Measurements from ENCODE around the gene PMFBP1.

The PMFBP1 gene

GRCh38 chr16:72104905-72105304, 67.0 kb downstream of the PMFBP1 start:
- Histone ChIP-seq H3K27me3 (ENCODE audit: control insufficient read depth in 1 of 2, insufficient read depth in 2 of 2, low read length in 2 of 2) (no peaks in the 10 kb centered on the region), H3K9me3 (ENCODE audit: control insufficient read depth in 2 of 2, low read length in 2 of 2) (no peaks in the 10 kb centered on the region), H3K36me3 (ENCODE audit: control insufficient read depth in 2 of 2, insufficient read depth in 2 of 2, low read length in 2 of 2) (peaks cover 95 to 96% of the 10 kb centered on the region in 2 donors), H3K9ac (ENCODE audit: low read length in 2 of 2) (no peak overlapping the region), H3K4me3 (ENCODE audit: low read length in 2 of 2) (no peak overlapping the region), H3K4me1 (ENCODE audit: control insufficient read depth, insufficient read depth, low read length) (peaks cover 3% of the 10 kb centered on the region), H3K27ac (ENCODE audit: low read length) (no peak overlapping the region)

- Histone ChIP-seq H3K4me3 (ENCODE audit: low read length in 2 of 2) (no peak overlapping the region), H3K9me3 (ENCODE audit: control insufficient read depth in 2 of 2, low read length in 2 of 2) (no peaks in the 10 kb centered on the region), H3K27ac (ENCODE audit: low read length) (no peak overlapping the region), H3K9ac (ENCODE audit: low read length in 2 of 2) (no peak overlapping the region), H3K27me3 (ENCODE audit: control insufficient read depth in 1 of 2, insufficient read depth in 2 of 2, low read length in 2 of 2) (no peaks in the 10 kb centered on the region), H3K36me3 (ENCODE audit: control insufficient read depth in 2 of 2, insufficient read depth in 2 of 2, low read length in 2 of 2) (peaks cover 93 to 97% of the 10 kb centered on the region in 2 donors), H3K4me1 (ENCODE audit: control insufficient read depth, insufficient read depth, low read length) (peaks cover 3% of the 10 kb centered on the region)
Observed at GRCh38 chr16:72101195-72101594, 70.8 kb downstream of the PMFBP1 start.

DNA sequence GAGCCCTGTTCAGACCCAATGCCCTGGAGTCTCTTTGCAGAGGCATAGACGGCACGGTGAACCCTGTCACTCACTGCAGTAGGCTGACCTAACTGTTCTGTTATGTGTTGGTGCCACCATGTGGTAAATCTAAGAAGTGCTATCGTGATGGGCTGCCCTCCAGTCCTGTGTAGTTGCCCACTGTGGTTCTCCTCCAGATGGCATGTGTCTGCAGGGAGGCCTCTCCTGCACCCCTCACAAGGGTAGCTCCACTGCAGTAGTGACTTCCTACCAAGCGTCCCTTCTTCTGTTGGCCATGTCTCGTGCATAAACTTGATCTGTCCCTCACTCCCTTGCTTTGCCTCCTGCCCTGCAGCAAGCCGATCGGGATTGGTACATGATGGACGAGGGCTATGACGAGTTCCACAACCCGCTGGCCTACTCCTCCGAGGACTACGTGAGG, 72.6 kb downstream of the PMFBP1 start:
- no peaks in the 10 kb centered on the region for H3K9me3 ChIP-seq (ENCODE audit: control insufficient read depth in 2 of 2, low read length in 2 of 2)
- H3K36me3 ChIP-seq (ENCODE audit: control insufficient read depth in 2 of 2, insufficient read depth in 2 of 2, low read length in 2 of 2), result peaks cover 78 to 82% of the 10 kb centered on the region in 2 donors
- H3K4me1 ChIP-seq (ENCODE audit: control insufficient read depth, insufficient read depth, low read length), result peaks cover 9% of the 10 kb centered on the region
- H3K27me3 ChIP-seq (ENCODE audit: control insufficient read depth in 1 of 2, insufficient read depth in 2 of 2, low read length in 2 of 2), result no peaks in the 10 kb centered on the region
- no peak overlapping the region for H3K9ac ChIP-seq (ENCODE audit: low read length in 2 of 2)
- H3K4me3 ChIP-seq (ENCODE audit: low read length in 2 of 2), result no peak overlapping the region
- H3K27ac ChIP-seq (ENCODE audit: low read length), result no peak overlapping the region

- H3K27me3 ChIP-seq (ENCODE audit: control insufficient read depth in 1 of 2, insufficient read depth in 2 of 2, low read length in 2 of 2), result no peaks in the 10 kb centered on the region
- no peak overlapping the region for H3K4me3 ChIP-seq (ENCODE audit: low read length in 2 of 2)
- no peak overlapping the region for H3K27ac ChIP-seq (ENCODE audit: low read length)
- H3K4me1 ChIP-seq (ENCODE audit: control insufficient read depth, insufficient read depth, low read length), result peaks cover 13% of the 10 kb centered on the region
- peaks cover 73 to 77% of the 10 kb centered on the region in 2 donors for H3K36me3 ChIP-seq (ENCODE audit: control insufficient read depth in 2 of 2, insufficient read depth in 2 of 2, low read length in 2 of 2)
- H3K9me3 ChIP-seq (ENCODE audit: control insufficient read depth in 2 of 2, low read length in 2 of 2), result no peaks in the 10 kb centered on the region
- H3K9ac ChIP-seq (ENCODE audit: low read length in 2 of 2), result no peak overlapping the region
Observed at GRCh38 chr16:72098936-72099335, 73.0 kb downstream of the PMFBP1 start.

DNA sequence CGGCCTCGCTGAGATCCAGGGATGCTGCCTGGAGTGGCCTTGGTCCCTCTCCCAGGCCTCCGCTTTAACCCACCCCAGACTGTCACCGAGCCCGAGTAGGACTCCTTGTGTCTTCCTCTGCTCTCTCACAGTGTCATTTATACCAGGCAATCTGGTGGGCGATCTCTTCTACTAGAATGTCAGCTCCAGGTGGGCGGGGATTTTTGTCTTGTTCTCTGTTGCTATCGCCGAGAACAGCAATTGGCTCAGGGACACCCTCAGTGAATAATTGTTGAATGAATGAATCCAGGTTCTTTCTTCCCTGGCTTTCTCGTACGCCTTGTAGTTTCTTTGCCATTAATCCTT, 77.7 kb downstream of the PMFBP1 start:
- peak overlapping the region; percentile 92 for H3K27ac ChIP-seq (ENCODE audit: low read length)
- H3K4me1 ChIP-seq (ENCODE audit: control insufficient read depth, insufficient read depth, low read length), result peaks cover 13% of the 10 kb centered on the region
- H3K9ac ChIP-seq (ENCODE audit: low read length in 2 of 2), result peak overlapping the region; percentile 88 to 99
- H3K36me3 ChIP-seq (ENCODE audit: control insufficient read depth in 2 of 2, insufficient read depth in 2 of 2, low read length in 2 of 2), result peaks cover 37 to 38% of the 10 kb centered on the region in 2 donors
- peak overlapping the region; percentile 74 to 99 for H3K4me3 ChIP-seq (ENCODE audit: low read length in 2 of 2)
- no peaks in the 10 kb centered on the region for H3K9me3 ChIP-seq (ENCODE audit: control insufficient read depth in 2 of 2, low read length in 2 of 2)
- H3K27me3 ChIP-seq (ENCODE audit: control insufficient read depth in 1 of 2, insufficient read depth in 2 of 2, low read length in 2 of 2), result no peaks in the 10 kb centered on the region

- peak within 1 kb of the TSS; percentile 92 for H3K27ac ChIP-seq (ENCODE audit: low read length)
- H3K9me3 ChIP-seq (ENCODE audit: control insufficient read depth in 2 of 2, low read length in 2 of 2), result no peaks in the 10 kb centered on the region
- peak within 1 kb of the TSS; percentile 91 to 99 for H3K4me3 ChIP-seq (ENCODE audit: low read length in 2 of 2)
- peaks cover 36 to 38% of the 10 kb centered on the region in 2 donors for H3K36me3 ChIP-seq (ENCODE audit: control insufficient read depth in 2 of 2, insufficient read depth in 2 of 2, low read length in 2 of 2)
- H3K4me1 ChIP-seq (ENCODE audit: control insufficient read depth, insufficient read depth, low read length), result peaks cover 13% of the 10 kb centered on the region
- H3K9ac ChIP-seq (ENCODE audit: low read length in 2 of 2), result peak within 1 kb of the TSS; percentile 88 to 99
- H3K27me3 ChIP-seq (ENCODE audit: control insufficient read depth in 1 of 2, insufficient read depth in 2 of 2, low read length in 2 of 2), result no peaks in the 10 kb centered on the region
Observed at GRCh38 chr16:72093448-72094265, 78.3 kb downstream of the PMFBP1 start, which contains the start of the genes DHX38 and TXNL4B. Gene DHX38, plus strand, starts transcription at chr16:72093847. Its CDS starts 2,311 bp downstream, at chr16:72096158. Gene TXNL4B, minus strand, starts transcription at chr16:72093620. Its CDS starts 2,871 bp downstream, at chr16:72090749.

DNA sequence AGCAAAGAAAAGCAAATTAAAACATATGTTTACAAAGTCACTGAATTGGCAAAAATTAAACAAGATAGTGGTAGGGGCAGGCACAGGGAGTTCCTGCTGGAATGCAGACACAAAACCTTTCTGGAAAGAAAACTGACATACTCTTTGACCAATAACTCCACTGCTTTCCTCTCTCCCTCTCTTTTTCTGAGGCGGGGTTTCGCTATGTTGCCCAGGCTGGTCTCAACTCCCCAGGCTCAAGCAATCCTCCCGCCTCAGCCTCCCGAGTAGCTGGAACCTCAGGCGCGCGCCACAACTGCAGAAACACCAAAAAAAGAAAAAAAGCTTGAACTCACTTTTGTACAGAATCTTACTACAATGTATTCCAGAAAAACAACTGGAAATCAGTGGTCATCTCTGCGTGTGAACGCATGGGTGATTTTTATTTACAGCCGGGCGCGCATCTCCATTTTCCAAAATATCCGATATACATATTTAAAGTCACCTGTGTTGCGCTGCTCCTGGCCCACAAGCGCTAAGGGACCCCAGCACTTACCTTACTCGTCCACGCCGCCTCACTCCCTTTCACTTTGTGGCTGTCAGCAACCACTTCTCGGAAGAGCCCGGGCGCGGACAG, 79.0 kb downstream of the PMFBP1 start:
- H3K9me3 ChIP-seq (ENCODE audit: control insufficient read depth in 2 of 2, low read length in 2 of 2), result no peaks in the 10 kb centered on the region
- peak overlapping the region; percentile 91 to 99 for H3K4me3 ChIP-seq (ENCODE audit: low read length in 2 of 2)
- H3K27ac ChIP-seq (ENCODE audit: low read length), result peak overlapping the region; percentile 92
- H3K36me3 ChIP-seq (ENCODE audit: control insufficient read depth in 2 of 2, insufficient read depth in 2 of 2, low read length in 2 of 2), result peaks cover 33 to 34% of the 10 kb centered on the region in 2 donors
- H3K4me1 ChIP-seq (ENCODE audit: control insufficient read depth, insufficient read depth, low read length), result peaks cover 13% of the 10 kb centered on the region
- no peaks in the 10 kb centered on the region for H3K27me3 ChIP-seq (ENCODE audit: control insufficient read depth in 1 of 2, insufficient read depth in 2 of 2, low read length in 2 of 2)
- peak overlapping the region; percentile 88 to 92 for H3K9ac ChIP-seq (ENCODE audit: low read length in 2 of 2)

GRCh38 chr16:72091217-72091616, 80.7 kb downstream of the PMFBP1 start:
- H3K9me3 ChIP-seq (ENCODE audit: control insufficient read depth in 2 of 2, low read length in 2 of 2), result no peaks in the 10 kb centered on the region
- H3K27ac ChIP-seq (ENCODE audit: low read length), result no peak overlapping the region
- no peak overlapping the region for H3K4me3 ChIP-seq (ENCODE audit: low read length in 2 of 2)
- H3K27me3 ChIP-seq (ENCODE audit: control insufficient read depth in 1 of 2, insufficient read depth in 2 of 2, low read length in 2 of 2), result no peaks in the 10 kb centered on the region
- no peak overlapping the region for H3K9ac ChIP-seq (ENCODE audit: low read length in 2 of 2)
- peaks cover 24 to 25% of the 10 kb centered on the region in 2 donors for H3K36me3 ChIP-seq (ENCODE audit: control insufficient read depth in 2 of 2, insufficient read depth in 2 of 2, low read length in 2 of 2)
- peaks cover 13% of the 10 kb centered on the region for H3K4me1 ChIP-seq (ENCODE audit: control insufficient read depth, insufficient read depth, low read length)

GRCh38 chr16:72085002-72085401, 87.0 kb downstream of the PMFBP1 start:
- Histone ChIP-seq H3K9me3 (ENCODE audit: control insufficient read depth in 2 of 2, low read length in 2 of 2) (peaks cover 0 to 4% of the 10 kb centered on the region in 2 donors), H3K4me1 (ENCODE audit: control insufficient read depth, insufficient read depth, low read length) (no peaks in the 10 kb centered on the region), H3K4me3 (ENCODE audit: low read length in 2 of 2) (no peak overlapping the region), H3K36me3 (ENCODE audit: control insufficient read depth in 2 of 2, insufficient read depth in 2 of 2, low read length in 2 of 2) (peaks cover 21 to 28% of the 10 kb centered on the region in 2 donors), H3K27me3 (ENCODE audit: control insufficient read depth in 1 of 2, insufficient read depth in 2 of 2, low read length in 2 of 2) (no peaks in the 10 kb centered on the region), H3K9ac (ENCODE audit: low read length in 2 of 2) (no peak overlapping the region), H3K27ac (ENCODE audit: low read length) (no peak overlapping the region)

DNA sequence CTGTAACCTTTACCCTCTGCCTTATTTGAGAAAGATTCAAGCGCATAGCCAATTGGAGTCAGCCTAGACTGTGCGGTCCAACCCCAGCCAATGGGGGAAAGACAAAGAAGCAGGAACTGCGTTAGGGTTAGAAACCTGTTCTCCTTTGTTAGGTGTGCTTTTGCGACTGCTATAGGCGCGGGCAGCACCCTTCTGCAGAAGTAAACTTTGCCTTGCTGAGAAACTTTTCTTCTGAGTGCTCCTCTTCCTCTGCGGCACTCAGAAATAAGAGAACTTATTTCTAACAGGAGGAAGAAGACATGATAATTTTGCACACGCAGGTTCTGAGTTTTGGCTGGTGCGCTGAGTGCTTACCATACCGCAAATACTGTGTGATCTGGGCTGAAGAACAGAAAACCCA, 87.5 kb downstream of the PMFBP1 start:
- Histone ChIP-seq H3K36me3 (ENCODE audit: control insufficient read depth in 2 of 2, insufficient read depth in 2 of 2, low read length in 2 of 2) (peaks cover 16 to 23% of the 10 kb centered on the region in 2 donors), H3K4me1 (ENCODE audit: control insufficient read depth, insufficient read depth, low read length) (no peaks in the 10 kb centered on the region), H3K27me3 (ENCODE audit: control insufficient read depth in 1 of 2, insufficient read depth in 2 of 2, low read length in 2 of 2) (no peaks in the 10 kb centered on the region)

More for the DNA sequence above, 87.5 kb downstream of the PMFBP1 start:
- Histone ChIP-seq H3K9me3 (ENCODE audit: control insufficient read depth in 2 of 2, low read length in 2 of 2) (peaks cover 0 to 4% of the 10 kb centered on the region in 2 donors), H3K9ac (ENCODE audit: low read length in 2 of 2) (no peak overlapping the region), H3K27ac (ENCODE audit: low read length) (no peak overlapping the region), H3K4me3 (ENCODE audit: low read length in 2 of 2) (no peak overlapping the region)

Measured in stomach smooth muscle (tissue), 2 donors.